IPS-18c (cell line): Measurements from ENCODE around the gene MTRF1L.
"Not testable (repeated sequence)": the region's sequence is repeated elsewhere in the genome, so short reads cannot be mapped to it uniquely, and the experiment has no call there.

Experiments
- H3K4me3 ChIP-seq: 2 replicates; pipeline ENCODE4 v1.7.0; 2013; ENCODE audit warnings: low read depth, mild to moderate bottlenecking, low read length, moderate library complexity; ENCODE audit not compliant: insufficient read depth
- H3K9me3 ChIP-seq: one replicate; pipeline ENCODE4 v1.6.1; 2013; ENCODE audit warnings: mild to moderate bottlenecking, low read length, moderate library complexity; ENCODE audit not compliant: control insufficient read depth, insufficient read depth

Gene MTRF1L

GRCh38 chr6:153016846-153017245, 14.3 kb upstream of the MTRF1L start:
- H3K4me3 ChIP-seq: no peak overlapping the region
- peaks cover 2% of the 10 kb centered on the region for H3K9me3 ChIP-seq

GRCh38 chr6:153015094-153015640, 12.7 kb upstream of the MTRF1L start:
- Histone ChIP-seq H3K4me3 (no peak overlapping the region), H3K9me3 (peaks cover 2% of the 10 kb centered on the region)

- peaks cover 2% of the 10 kb centered on the region for H3K9me3 ChIP-seq
- H3K4me3 ChIP-seq: no peak overlapping the region
Observed at GRCh38 chr6:153013438-153013837, 10.9 kb upstream of the MTRF1L start.

- H3K9me3 ChIP-seq: peaks cover 2% of the 10 kb centered on the region
- no peak overlapping the region for H3K4me3 ChIP-seq
Observed at GRCh38 chr6:153012856-153013255, 10.3 kb upstream of the MTRF1L start.

GRCh38 chr6:153003366-153003690, 819 bp upstream of the MTRF1L start:
- Histone ChIP-seq H3K9me3 (no peaks in the 10 kb centered on the region), H3K4me3 (peak overlapping the region; percentile 94)

- H3K9me3 ChIP-seq: no peaks in the 10 kb centered on the region
- H3K4me3 ChIP-seq: peak overlapping the region; percentile 94
Observed at GRCh38 chr6:153001767-153002612, 519 bp downstream of the MTRF1L start.

GRCh38 chr6:153000790-153001189, 1.7 kb downstream of the MTRF1L start:
- H3K4me3 ChIP-seq, H3K9me3 ChIP-seq: not testable (repeated sequence)

- Histone ChIP-seq H3K9me3 (no peaks in the 10 kb centered on the region), H3K4me3 (no peak overlapping the region)
Observed at GRCh38 chr6:153000243-153000642, 2.3 kb downstream of the MTRF1L start.

GRCh38 chr6:152999538-152999937, 3.0 kb downstream of the MTRF1L start:
- H3K4me3 ChIP-seq, H3K9me3 ChIP-seq: not testable (repeated sequence)

- H3K4me3 ChIP-seq: no peak overlapping the region
- no peaks in the 10 kb centered on the region for H3K9me3 ChIP-seq
Observed at GRCh38 chr6:152993847-152994246, 8.7 kb downstream of the MTRF1L start.

- Histone ChIP-seq H3K9me3 (no peaks in the 10 kb centered on the region), H3K4me3 (no peak overlapping the region)
Observed at GRCh38 chr6:152993431-152993830, 9.1 kb downstream of the MTRF1L start.

GRCh38 chr6:152986978-152987377, 15.5 kb downstream of the MTRF1L start:
- H3K4me3 ChIP-seq: no peak overlapping the region
- H3K9me3 ChIP-seq: no peaks in the 10 kb centered on the region

GRCh38 chr6:152985300-152985699, 17.2 kb downstream of the MTRF1L start:
- H3K9me3 ChIP-seq, H3K4me3 ChIP-seq: not testable (repeated sequence)

GRCh38 chr6:152984513-152984872, 18.0 kb downstream of the MTRF1L start:
- H3K9me3 ChIP-seq: no peaks in the 10 kb centered on the region
- H3K4me3 ChIP-seq: peak overlapping the region; percentile 95

GRCh38 chr6:152983637-152984512, 18.6 kb downstream of the MTRF1L start:
- H3K4me3 ChIP-seq: peak overlapping the region; percentile 95
- H3K9me3 ChIP-seq: no peaks in the 10 kb centered on the region

- peak within 1 kb of the TSS; percentile 95 for H3K4me3 ChIP-seq
- H3K9me3 ChIP-seq: no peaks in the 10 kb centered on the region
Observed at GRCh38 chr6:152982904-152983636, 19.4 kb downstream of the MTRF1L start, which contains the start of gene FBXO5. FBXO5 (minus strand) TSS chr6:152983041; CDS start chr6:152982959, 82 bp downstream.
